ENCODE data around the gene MFSD11. TPM values are rescaled to one million over a fixed set of nuclear protein-coding genes. Genes with fewer than 3 reads are reported as not detected.
"Not testable (repeated sequence)": the region's sequence is repeated elsewhere in the genome, so short reads cannot be mapped to it uniquely, and the experiment has no call there.

The MFSD11 gene
- total RNA-seq, 1 donor from 2014 or later: 55.9 TPM

DNA sequence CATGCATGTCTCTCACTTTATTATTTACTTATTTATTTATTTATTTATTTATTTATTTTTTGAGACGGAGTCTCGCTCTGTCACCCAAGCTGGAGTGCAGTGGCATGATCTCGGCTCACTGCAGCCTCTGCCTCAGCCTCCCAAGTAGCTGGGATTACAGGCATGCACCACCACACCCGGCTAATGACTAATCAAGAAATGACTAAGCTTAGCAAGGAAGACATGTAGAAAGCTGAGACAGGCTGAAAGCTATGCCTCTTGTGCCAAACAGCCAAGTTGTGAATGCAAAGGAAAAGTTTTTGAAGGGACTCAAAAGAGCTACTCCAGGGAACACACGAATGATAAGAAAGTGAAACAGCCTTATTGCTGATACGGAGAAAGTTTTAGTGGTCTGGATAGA, 7.9 kb downstream of the MFSD11 start:
- DNase-seq (ENCODE audit: low spot score): not testable (repeated sequence)

DNA sequence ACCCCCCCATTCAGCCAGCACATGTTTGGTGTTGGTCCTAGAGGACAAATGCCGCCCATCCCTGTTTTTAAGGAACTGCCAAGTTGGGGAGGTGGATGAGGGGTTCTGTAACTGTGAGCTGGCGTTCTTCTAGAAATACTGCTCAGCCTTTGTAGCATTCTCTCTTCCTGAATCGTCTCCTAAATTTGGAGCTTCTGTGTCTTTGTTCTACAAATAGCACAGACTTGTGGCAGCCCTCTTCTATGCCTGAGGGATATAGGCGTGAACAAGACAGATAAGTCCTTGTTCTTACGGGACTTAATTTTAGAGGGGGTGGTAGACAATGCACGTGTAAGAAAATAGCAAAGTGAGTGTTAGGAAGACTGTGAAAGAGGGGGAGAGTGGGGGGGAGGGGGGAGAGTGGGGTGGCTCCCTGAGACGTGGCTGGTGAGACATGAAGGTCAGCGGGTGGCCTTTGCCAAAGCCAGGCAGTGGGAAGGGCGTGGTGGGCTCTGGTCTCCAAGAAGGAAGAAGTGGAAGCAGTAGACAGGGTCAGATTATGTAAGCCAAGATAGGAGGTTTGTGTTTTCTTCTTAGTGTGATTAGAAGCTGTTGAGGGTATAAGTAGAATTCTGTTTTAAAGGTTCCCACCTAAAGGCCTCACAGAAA, 9.9 kb downstream of the MFSD11 start:
- DNase-seq (ENCODE audit: low spot score): no peak

DNA sequence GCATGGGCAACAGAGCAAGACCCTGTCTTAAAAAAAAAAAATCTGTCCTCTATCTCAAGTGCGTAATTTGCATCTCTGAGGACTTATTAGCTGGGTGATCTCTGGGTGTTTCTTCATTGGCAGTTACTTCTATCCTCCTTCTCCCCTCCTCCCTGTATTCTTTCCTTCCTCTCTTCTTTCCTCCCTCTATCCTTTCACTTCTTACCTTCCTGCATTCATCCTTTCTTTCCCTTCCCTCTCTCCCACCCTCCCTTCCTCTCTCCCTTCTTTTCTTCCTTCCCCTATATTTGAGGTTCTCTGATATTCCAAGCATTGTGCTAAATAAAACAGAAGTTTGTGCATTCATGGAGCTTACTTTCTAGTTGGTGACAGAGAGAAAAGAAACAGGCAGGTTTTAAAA, 10.7 kb downstream of the MFSD11 start:
- no peak for DNase-seq (ENCODE audit: low spot score)

- no peak for DNase-seq (ENCODE audit: low spot score)
Observed at GRCh38 chr17:76751416-76751993, 13.6 kb downstream of the MFSD11 start.

GRCh38 chr17:76752006-76752405, 14.1 kb downstream of the MFSD11 start:
- DNase-seq (ENCODE audit: low spot score): no peak

DNA sequence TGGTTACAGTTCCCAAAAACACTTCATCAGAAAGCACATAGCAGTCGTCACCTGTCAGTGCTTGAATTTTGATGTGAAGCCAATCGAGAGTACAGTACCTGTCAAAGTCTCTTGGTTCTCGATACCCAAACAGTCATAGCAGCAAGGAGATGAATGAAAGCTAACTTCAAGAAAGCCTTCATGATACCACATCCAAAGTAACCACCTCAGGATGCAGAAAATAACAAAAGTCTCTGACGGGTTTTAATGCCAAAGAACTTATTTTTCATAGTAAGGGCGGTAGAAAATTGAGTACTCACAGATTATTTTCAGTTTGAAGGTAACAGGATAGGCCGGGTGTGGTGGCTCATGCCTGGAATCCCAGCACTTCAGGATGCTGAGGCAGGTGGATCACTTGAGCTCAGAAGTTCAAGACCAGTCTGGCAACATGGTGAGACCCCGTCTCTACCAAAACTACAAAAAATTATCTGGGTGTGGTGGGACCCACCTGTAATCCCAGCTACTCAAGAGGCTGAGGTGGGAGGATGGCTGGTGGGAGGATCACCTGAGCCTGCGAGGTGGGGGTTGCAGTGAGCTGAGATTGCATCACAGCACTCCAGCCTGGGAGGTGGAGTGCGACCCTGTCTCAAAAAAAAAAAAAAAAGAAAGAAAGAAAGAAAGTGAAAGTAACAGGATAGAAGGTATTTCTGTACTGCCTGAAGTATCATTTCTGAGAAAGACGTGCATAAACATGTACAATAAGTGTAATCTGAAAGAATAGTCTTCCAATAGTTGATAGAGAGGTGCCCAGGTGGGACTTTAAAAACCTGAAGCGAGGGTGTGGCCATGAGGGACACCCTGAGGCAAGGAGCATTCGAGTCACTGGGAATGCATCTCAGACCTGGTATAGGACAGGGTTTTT, 15.4 kb downstream of the MFSD11 start:
- no peak for DNase-seq (ENCODE audit: low spot score)

DNA sequence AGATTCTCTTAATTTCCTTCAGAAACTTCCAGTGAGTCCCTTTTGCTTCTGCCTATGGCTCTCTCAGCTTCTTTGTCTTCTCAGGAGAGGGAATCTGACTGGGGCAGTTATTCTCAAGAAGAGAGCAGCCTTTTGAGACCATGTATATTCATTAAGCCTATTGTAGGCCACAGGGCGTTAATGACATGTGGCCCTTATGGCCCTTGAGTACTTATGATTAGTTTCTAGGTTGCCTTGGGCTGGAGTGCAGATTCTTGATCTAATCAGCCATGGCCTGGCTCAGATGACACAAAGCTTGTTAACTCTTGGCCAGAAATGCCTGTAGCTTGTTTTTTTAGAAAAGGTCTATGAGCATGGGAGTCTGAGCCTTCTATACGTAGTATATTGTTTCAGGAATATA, 17.4 kb downstream of the MFSD11 start:
- no peak for DNase-seq (ENCODE audit: low spot score)

- no peak for DNase-seq (ENCODE audit: low spot score)
Observed at GRCh38 chr17:76757256-76757655, 19.3 kb downstream of the MFSD11 start.

DNA sequence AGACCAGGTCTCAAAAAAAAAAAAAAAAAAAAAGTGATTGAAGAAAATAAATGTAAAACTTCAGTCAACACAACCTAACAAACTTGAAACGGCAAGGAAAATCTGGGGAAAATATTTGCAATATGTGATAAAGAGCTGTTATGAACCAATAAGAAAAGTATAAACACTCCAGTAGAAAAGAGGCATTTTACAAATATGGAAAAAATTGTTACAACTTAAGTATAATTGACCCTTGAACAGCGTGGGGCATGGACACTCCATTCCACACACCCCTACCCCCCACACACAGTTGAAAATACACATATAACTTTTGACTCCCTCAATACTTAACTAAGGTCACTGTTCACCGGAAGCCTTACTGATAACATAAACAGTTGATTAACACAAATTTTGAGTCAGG, 20.7 kb downstream of the MFSD11 start:
- no peak for DNase-seq (ENCODE audit: low spot score)

DNA sequence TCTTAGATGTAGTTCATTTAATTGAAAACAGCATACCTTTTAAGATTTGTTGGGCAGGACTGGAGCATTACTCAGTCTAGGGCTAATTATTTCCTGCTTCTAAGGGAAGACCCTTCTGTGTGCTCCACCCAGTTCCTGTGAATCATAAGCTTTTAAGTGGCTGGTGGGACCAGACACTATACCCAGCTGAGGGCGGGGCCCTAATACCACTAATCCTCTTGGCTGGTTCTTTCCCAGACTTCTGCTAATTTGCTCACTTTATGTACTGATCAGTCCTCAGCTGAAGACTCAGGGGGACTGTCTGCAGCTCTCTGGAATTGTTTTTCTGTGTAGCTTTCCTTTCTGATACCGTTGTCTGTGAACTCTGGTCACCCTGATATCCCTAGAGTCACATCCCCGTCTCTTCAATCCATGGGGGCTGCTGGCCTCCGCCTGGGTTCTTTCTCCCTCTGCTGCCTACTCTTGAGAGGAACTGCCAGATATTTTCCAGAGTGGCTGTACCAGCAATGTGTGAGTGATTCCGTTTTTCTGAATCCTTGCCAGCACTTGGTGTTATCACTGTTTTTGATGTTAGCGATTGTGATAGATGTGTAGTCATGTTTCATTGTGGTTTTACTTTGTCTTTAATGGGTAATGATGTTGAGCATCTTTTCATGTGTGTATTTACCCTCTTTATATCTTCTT, 35.1 kb downstream of the MFSD11 start:
- DNase-seq (ENCODE audit: low spot score): peak; percentile 96

GRCh38 chr17:76775021-76775600, 37.2 kb downstream of the MFSD11 start:
- DNase-seq (ENCODE audit: low spot score): peak; percentile 95

- DNase-seq (ENCODE audit: low spot score): no peak
Observed at GRCh38 chr17:76781056-76781982, 43.4 kb downstream of the MFSD11 start.

DNA sequence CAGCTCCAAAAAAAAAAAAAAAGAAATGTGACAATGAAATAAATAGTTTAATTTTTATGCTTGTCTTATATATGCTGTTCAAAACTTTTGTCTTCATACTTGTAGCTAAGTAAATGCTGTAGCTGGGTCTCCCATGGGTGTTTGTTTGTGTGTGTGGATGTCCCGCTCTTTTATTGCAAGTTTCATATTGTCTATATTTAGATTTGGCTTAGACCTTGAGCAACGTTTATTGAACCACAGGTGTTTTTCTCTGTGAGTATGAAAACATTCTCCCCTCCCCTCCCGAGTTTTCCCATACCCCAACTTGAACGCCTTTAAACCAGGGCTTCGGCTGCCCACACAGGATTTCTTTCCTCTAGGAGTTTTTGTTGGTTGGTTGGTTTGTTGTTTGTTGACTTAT, 45.2 kb downstream of the MFSD11 start:
- no peak for DNase-seq (ENCODE audit: low spot score)

- no peak for DNase-seq (ENCODE audit: low spot score)
Observed at GRCh38 chr17:76784926-76785325, 47.0 kb downstream of the MFSD11 start.

GRCh38 chr17:76787866-76788265, 49.9 kb downstream of the MFSD11 start:
- DNase-seq (ENCODE audit: low spot score): not testable (repeated sequence)

- no peak for DNase-seq (ENCODE audit: low spot score)
Observed at GRCh38 chr17:76789235-76789788, 51.4 kb downstream of the MFSD11 start.

GRCh38 chr17:76791053-76791980, 53.4 kb downstream of the MFSD11 start:
- peak; percentile 77 for DNase-seq (ENCODE audit: low spot score)

DNA sequence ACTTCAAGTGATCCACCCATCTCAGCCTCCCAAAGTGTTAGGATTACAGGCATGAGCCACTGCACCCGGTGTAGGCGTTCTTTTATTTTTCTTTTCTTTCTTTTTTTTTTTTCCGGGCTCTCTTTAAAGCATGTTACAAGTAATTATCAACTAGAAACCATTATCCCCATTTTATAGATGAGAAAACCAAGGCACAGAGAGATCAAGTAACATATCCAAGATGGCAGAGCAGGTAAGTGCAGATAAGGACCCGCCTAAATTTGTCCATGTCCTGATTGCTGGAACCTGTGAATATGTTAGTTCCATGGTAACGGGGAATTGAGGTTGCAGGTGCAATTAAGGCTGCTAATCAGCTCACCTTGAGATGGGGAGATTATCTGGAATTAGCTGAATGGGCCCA, 54.4 kb downstream of the MFSD11 start:
- no peak for DNase-seq (ENCODE audit: low spot score)

GRCh38 chr17:76793775-76794174, 55.9 kb downstream of the MFSD11 start:
- no peak for DNase-seq (ENCODE audit: low spot score)

All from umbilical cord (tissue), 2 donors.